Measurements from ENCODE around the gene LEMD1.
A peak's percentile ranks its signal among the peaks of the same experiment; 100 is the strongest.

The LEMD1 gene

DNA sequence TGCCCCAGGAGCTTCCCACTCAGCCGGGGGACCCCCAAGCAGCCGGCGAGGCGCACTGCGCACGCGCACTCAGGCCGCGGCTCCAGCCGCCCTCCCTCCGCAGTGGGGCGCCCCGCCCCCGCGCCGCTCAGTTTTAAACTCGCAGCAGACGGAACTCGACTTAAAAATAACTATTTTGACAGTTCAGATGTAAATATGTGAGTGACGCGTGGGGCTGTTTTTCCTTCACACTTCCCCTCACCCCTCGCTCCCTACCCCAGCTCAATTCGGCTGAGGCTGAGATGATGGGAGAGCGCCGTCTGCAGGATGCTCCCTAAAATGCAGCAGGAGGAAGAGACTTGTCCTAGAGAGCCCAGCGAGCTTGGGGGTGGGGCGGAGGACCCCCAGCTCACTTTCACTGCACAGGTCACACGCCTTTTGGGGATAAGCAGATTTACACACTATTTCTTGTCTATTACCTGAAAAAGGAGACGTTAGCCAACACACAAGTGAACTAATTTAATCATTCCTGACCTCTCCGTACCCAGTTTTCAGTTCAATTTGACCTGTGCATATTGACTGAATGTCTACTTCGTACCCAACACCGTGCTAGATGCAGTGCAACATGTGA, 8.9 kb upstream of the LEMD1 start:
- no peak overlapping the region for H3K27ac ChIP-seq (replicated peaks; ENCODE audit: low read length)
- H4K8ac ChIP-seq (ENCODE audit: low read depth, low read length): no peak overlapping the region
- H3K9ac ChIP-seq (ENCODE audit: low read depth, low read length, poor library complexity): no peak overlapping the region
- H2BK15ac ChIP-seq (ENCODE audit: low read length): no peak overlapping the region
- H3K27me3 ChIP-seq (ENCODE audit: control insufficient read depth in 3 of 3, insufficient read depth in 3 of 3, low read depth in 1 of 3, low read length in 3 of 3): peaks cover 0 to 70% (median 0%) of the 10 kb centered on the region in 3 experiments
- H3K14ac ChIP-seq (ENCODE audit: low read length): peak overlapping the region; percentile 6
- no CpG with 5 or more reads among the region's 32 CpGs for WGBS, 2 donors (ENCODE audit: extremely low coverage in 2 of 2, insufficient read length in 2 of 2, insufficient replicate concordance in 1 of 2)
- peaks cover 0 to 29% of the 10 kb centered on the region in 2 donors for H3K4me1 ChIP-seq (ENCODE audit: control insufficient read depth in 2 of 2, insufficient read depth in 1 of 2, low read depth in 1 of 2, low read length in 2 of 2)
- no peak overlapping the region for H2BK5ac ChIP-seq (ENCODE audit: low read length)
- H2BK120ac ChIP-seq (ENCODE audit: low read depth, low read length): no peak overlapping the region
- H2AK5ac ChIP-seq (ENCODE audit: low read depth, low read length): peak overlapping the region; percentile 7
- no peaks in the 10 kb centered on the region for H3K9me3 ChIP-seq (replicated peaks in 1 of 2; ENCODE audit: control insufficient read depth in 2 of 2, insufficient read depth in 1 of 2, low read depth in 1 of 2, low read length in 2 of 2)
- peak; percentile 64 for DNase-seq (ENCODE audit: low spot score)
- no peaks in the 10 kb centered on the region for H3K79me1 ChIP-seq (ENCODE audit: low read depth, low read length)
- no peak overlapping the region for H4K91ac ChIP-seq (ENCODE audit: low read depth, low read length, poor library complexity)
- no peaks in the 10 kb centered on the region for H3K36me3 ChIP-seq (replicated peaks in 1 of 2; ENCODE audit: control insufficient read depth in 2 of 2, insufficient read depth in 2 of 2, low read length in 2 of 2)
- peak overlapping the region; percentile 92 for H3K18ac ChIP-seq (ENCODE audit: low read length)
- H3K4ac ChIP-seq (ENCODE audit: low read length): no peak overlapping the region
- no peak overlapping the region for H3K23ac ChIP-seq (ENCODE audit: low read depth, low read length, poor library complexity)
- H2AFZ ChIP-seq (ENCODE audit: low read length): peak overlapping the region; percentile 88
- peak overlapping the region; percentile 57 for H3K4me2 ChIP-seq (ENCODE audit: insufficient read depth, low read length, poor library complexity, severe bottlenecking)
- H2BK12ac ChIP-seq (ENCODE audit: low read length): no peak overlapping the region
- H3K4me3 ChIP-seq (ENCODE audit: low read length in 2 of 2): peak overlapping the region; percentile 32 to 63

GRCh38 chr1:205429762-205430695, 8.2 kb upstream of the LEMD1 start:
- no peak for DNase-seq (ENCODE audit: low spot score)
- no peak overlapping the region for H3K9ac ChIP-seq (ENCODE audit: low read depth, low read length, poor library complexity)
- no peak overlapping the region for H3K23ac ChIP-seq (ENCODE audit: low read depth, low read length, poor library complexity)
- no peak overlapping the region for H3K4ac ChIP-seq (ENCODE audit: low read length)
- H4K91ac ChIP-seq (ENCODE audit: low read depth, low read length, poor library complexity): no peak overlapping the region
- no peak overlapping the region for H2BK5ac ChIP-seq (ENCODE audit: low read length)
- H4K8ac ChIP-seq (ENCODE audit: low read depth, low read length): no peak overlapping the region
- H3K27ac ChIP-seq (replicated peaks; ENCODE audit: low read length): no peak overlapping the region
- no peak overlapping the region for H2BK15ac ChIP-seq (ENCODE audit: low read length)
- peak overlapping the region; percentile 92 for H3K18ac ChIP-seq (ENCODE audit: low read length)
- peak overlapping the region; percentile 11 to 32 for H3K4me3 ChIP-seq (ENCODE audit: low read length in 2 of 2)
- H3K4me2 ChIP-seq (ENCODE audit: insufficient read depth, low read length, poor library complexity, severe bottlenecking): peak overlapping the region; percentile 57
- peak overlapping the region; percentile 88 for H2AFZ ChIP-seq (ENCODE audit: low read length)
- no peak overlapping the region for H2BK120ac ChIP-seq (ENCODE audit: low read depth, low read length)
- no peaks in the 10 kb centered on the region for H3K9me3 ChIP-seq (replicated peaks in 1 of 2; ENCODE audit: control insufficient read depth in 2 of 2, insufficient read depth in 1 of 2, low read depth in 1 of 2, low read length in 2 of 2)
- peaks cover 0 to 24% of the 10 kb centered on the region in 2 donors for H3K4me1 ChIP-seq (ENCODE audit: control insufficient read depth in 2 of 2, insufficient read depth in 1 of 2, low read depth in 1 of 2, low read length in 2 of 2)
- no CpG with 5 or more reads among the region's 29 CpGs for WGBS, 2 donors (ENCODE audit: extremely low coverage in 2 of 2, insufficient read length in 2 of 2, insufficient replicate concordance in 1 of 2)
- peak overlapping the region; percentile 6 for H3K14ac ChIP-seq (ENCODE audit: low read length)
- no peak overlapping the region for H2BK12ac ChIP-seq (ENCODE audit: low read length)
- H2AK5ac ChIP-seq (ENCODE audit: low read depth, low read length): peak overlapping the region; percentile 7
- H3K27me3 ChIP-seq (ENCODE audit: control insufficient read depth in 3 of 3, insufficient read depth in 3 of 3, low read depth in 1 of 3, low read length in 3 of 3): peaks cover 0 to 72% (median 0%) of the 10 kb centered on the region in 3 experiments
- no peaks in the 10 kb centered on the region for H3K79me1 ChIP-seq (ENCODE audit: low read depth, low read length)
- H3K36me3 ChIP-seq (replicated peaks in 1 of 2; ENCODE audit: control insufficient read depth in 2 of 2, insufficient read depth in 2 of 2, low read length in 2 of 2): no peaks in the 10 kb centered on the region

DNA sequence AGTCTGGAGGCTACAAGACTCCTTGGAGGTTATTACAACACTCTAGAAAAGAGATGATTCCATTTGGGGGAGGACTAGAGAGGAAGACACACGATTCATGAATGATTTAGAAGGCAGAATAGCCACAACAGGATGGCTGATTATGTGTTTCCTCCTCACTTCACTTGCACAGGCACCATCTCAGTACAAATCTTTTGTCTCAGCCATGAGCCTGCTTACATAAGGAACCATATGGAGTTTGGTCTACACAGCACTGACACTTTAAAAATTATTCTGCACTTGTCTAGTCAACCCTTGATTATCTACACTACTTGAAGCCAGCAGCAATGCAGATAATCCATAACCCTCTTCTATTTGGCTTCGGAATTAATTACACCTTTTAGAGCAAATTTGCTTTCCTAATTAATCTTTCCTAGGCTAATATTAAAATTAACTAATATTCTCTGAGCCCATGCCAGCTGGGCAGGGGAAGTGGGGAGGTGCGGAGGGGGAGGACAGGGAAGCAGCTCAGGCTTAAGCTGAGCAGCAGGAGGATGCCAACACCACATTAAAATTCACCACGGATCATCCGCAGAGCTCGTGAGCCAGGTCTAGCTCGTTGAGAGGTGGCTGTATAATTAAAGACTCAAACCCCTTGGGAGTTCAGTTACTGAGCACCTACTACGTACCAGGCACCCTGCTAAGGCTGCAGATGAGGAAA, 3.2 kb upstream of the LEMD1 start:
- no peak overlapping the region for H2BK15ac ChIP-seq (ENCODE audit: low read length)
- no peak overlapping the region for H2BK12ac ChIP-seq (ENCODE audit: low read length)
- no peaks in the 10 kb centered on the region for H3K36me3 ChIP-seq (replicated peaks in 1 of 2; ENCODE audit: control insufficient read depth in 2 of 2, insufficient read depth in 2 of 2, low read length in 2 of 2)
- no peak overlapping the region for H3K27ac ChIP-seq (replicated peaks; ENCODE audit: low read length)
- no peak overlapping the region for H2AK5ac ChIP-seq (ENCODE audit: low read depth, low read length)
- H3K4me3 ChIP-seq (ENCODE audit: low read length in 2 of 2): no peak overlapping the region
- H3K23ac ChIP-seq (ENCODE audit: low read depth, low read length, poor library complexity): no peak overlapping the region
- no peak for DNase-seq (ENCODE audit: low spot score)
- no peak overlapping the region for H3K4me2 ChIP-seq (ENCODE audit: insufficient read depth, low read length, poor library complexity, severe bottlenecking)
- H4K8ac ChIP-seq (ENCODE audit: low read depth, low read length): no peak overlapping the region
- H3K9me3 ChIP-seq (replicated peaks in 1 of 2; ENCODE audit: control insufficient read depth in 2 of 2, insufficient read depth in 1 of 2, low read depth in 1 of 2, low read length in 2 of 2): no peaks in the 10 kb centered on the region
- no peak overlapping the region for H2BK5ac ChIP-seq (ENCODE audit: low read length)
- H3K18ac ChIP-seq (ENCODE audit: low read length): no peak overlapping the region
- WGBS, 2 donors (ENCODE audit: extremely low coverage in 2 of 2, insufficient read length in 2 of 2, insufficient replicate concordance in 1 of 2): no CpG with 5 or more reads among the region's 8 CpGs
- H3K9ac ChIP-seq (ENCODE audit: low read depth, low read length, poor library complexity): no peak overlapping the region
- peaks cover 0 to 15% of the 10 kb centered on the region in 2 donors for H3K4me1 ChIP-seq (ENCODE audit: control insufficient read depth in 2 of 2, insufficient read depth in 1 of 2, low read depth in 1 of 2, low read length in 2 of 2)
- peaks cover 0 to 82% (median 0%) of the 10 kb centered on the region in 3 experiments for H3K27me3 ChIP-seq (ENCODE audit: control insufficient read depth in 3 of 3, insufficient read depth in 3 of 3, low read depth in 1 of 3, low read length in 3 of 3)
- no peak overlapping the region for H2BK120ac ChIP-seq (ENCODE audit: low read depth, low read length)
- H2AFZ ChIP-seq (ENCODE audit: low read length): no peak overlapping the region
- H3K14ac ChIP-seq (ENCODE audit: low read length): no peak overlapping the region
- no peak overlapping the region for H4K91ac ChIP-seq (ENCODE audit: low read depth, low read length, poor library complexity)
- no peak overlapping the region for H3K4ac ChIP-seq (ENCODE audit: low read length)
- no peaks in the 10 kb centered on the region for H3K79me1 ChIP-seq (ENCODE audit: low read depth, low read length)

All from neuronal stem cell (in vitro differentiated cells).